Neural cell (in vitro differentiated cells): Measurements from ENCODE around the gene BNC2. TPM values are rescaled to one million over a fixed set of nuclear protein-coding genes. Genes with fewer than 3 reads are reported as not detected.

Experiments used
- H2AFZ ChIP-seq: fragments of 200-600, 300-800 bp; sonication (generic), shearing (Covaris generic); 2 replicates; pipeline ENCODE4 v1.6.0; 2014; ENCODE audit warnings: low read depth, mild to moderate bottlenecking, antibody characterized with exemption, low read length, moderate library complexity
- H3F3A ChIP-seq: fragments of 200-600 bp; shearing (Covaris generic); 2 replicates; pipeline ENCODE4 v1.6.1; 2016; ENCODE audit warnings: mild to moderate bottlenecking, moderate library complexity, mixed read lengths, antibody characterized with exemption, low read length; ENCODE audit not compliant: insufficient read depth, poor library complexity, severe bottlenecking
- H3K27ac ChIP-seq: fragments of 200-600, 300-800 bp; sonication (generic), shearing (Covaris generic); 2 replicates; pipeline ENCODE4 v1.5.1; 2014; ENCODE audit warnings: mild to moderate bottlenecking, low read length, moderate library complexity
- H3K27me3 ChIP-seq: fragments of 300-800, 200-600 bp; sonication (generic), shearing (Covaris generic); 2 replicates; pipeline ENCODE4 v1.6.0; 2014; ENCODE audit warnings: mild to moderate bottlenecking, low read depth, low read length, moderate library complexity; ENCODE audit not compliant: insufficient read depth
- H3K36me3 ChIP-seq: fragments of 300-800, 200-600 bp; sonication (generic), shearing (Covaris generic); 2 replicates; pipeline ENCODE4 v1.5.1; 2014; ENCODE audit warnings: mild to moderate bottlenecking, antibody characterized with exemption, low read length, moderate library complexity; ENCODE audit not compliant: insufficient read depth
- H3K4me2 ChIP-seq: fragments of 300-800, 200-600 bp; sonication (generic), shearing (Covaris generic); 2 replicates; pipeline ENCODE4 v1.6.0; 2014; ENCODE audit warnings: mild to moderate bottlenecking, low read length
- H3K4me3 ChIP-seq: fragments of 300-800, 200-600 bp; sonication (generic), shearing (Covaris generic); 2 replicates; pipeline ENCODE4 v1.5.1; 2014; ENCODE audit warnings: mild to moderate bottlenecking, low read length, moderate library complexity
- H3K79me2 ChIP-seq: fragments of 200-600 bp; shearing (Covaris generic); replicated peaks from 2 replicates; pipeline ENCODE4 v1.6.0; 2014; ENCODE audit warnings: mild to moderate bottlenecking, low read length, moderate library complexity; ENCODE audit not compliant: insufficient read depth
- H3K9ac ChIP-seq: fragments of 300-800, 200-600 bp; sonication (generic), shearing (Covaris generic); 2 replicates; pipeline ENCODE4 v1.6.1; 2016; ENCODE audit warnings: mild to moderate bottlenecking, low read length, mixed read lengths
- H3K9me2 ChIP-seq: fragments of 200-600 bp; shearing (Covaris generic); 2 replicates; pipeline ENCODE4 v1.6.1; 2016; ENCODE audit warnings: mild to moderate bottlenecking, low read length, mixed read lengths; ENCODE audit not compliant: insufficient read depth
- H3K9me3 ChIP-seq: fragments of 200-600, 300-800 bp; sonication (generic), shearing (Covaris generic); 2 replicates; pipeline ENCODE4 v1.6.1; 2016; ENCODE audit warnings: mild to moderate bottlenecking, mixed run types, low read length, moderate library complexity, mixed read lengths
- H4K20me1 ChIP-seq: fragments of 200-600 bp; shearing (Covaris generic); 2 replicates; pipeline ENCODE4 v1.6.1; 2016; ENCODE audit warnings: mild to moderate bottlenecking, mixed run types; ENCODE audit not compliant: insufficient read depth
- EP300 ChIP-seq: fragments of 450-650 bp; conservative IDR thresholded peaks from 2 replicates; pipeline ENCODE4 v1.6.1; 2014; ENCODE audit warnings: antibody characterized with exemption, mild to moderate bottlenecking, moderate library complexity; ENCODE audit not compliant: poor library complexity, severe bottlenecking
- MXI1 ChIP-seq: fragments of 450-650 bp; conservative IDR thresholded peaks from 2 replicates; pipeline ENCODE4 v1.6.1; 2014; ENCODE audit warnings: antibody characterized with exemption, mild to moderate bottlenecking; ENCODE audit not compliant: poor library complexity, severe bottlenecking
- POLR2AphosphoS5 ChIP-seq: IDR thresholded peaks from 2 replicates; pipeline ENCODE4 v1.6.1; 2012
- RAD21 ChIP-seq: fragments of 450-650 bp; conservative IDR thresholded peaks from 2 replicates; pipeline ENCODE4 v1.6.1; 2014; ENCODE audit warnings: antibody characterized with exemption, mild to moderate bottlenecking, moderate library complexity
- SMC3 ChIP-seq: fragments of 450-650 bp; conservative IDR thresholded peaks from 2 replicates; pipeline ENCODE4 v1.6.1; 2014; ENCODE audit warnings: antibody characterized with exemption, mild to moderate bottlenecking, moderate library complexity; ENCODE audit not compliant: poor library complexity
- polyA plus RNA-seq: library from polyadenylated mRNA; depleted of rRNA; stranded (reverse); fragments of >200 nt; gene quantifications from 2 replicates; pipeline ENCODE4 v1.2.3, GENCODE V29; 2014
- TF ChIP-seq, protein P1 (sequence below): IDR thresholded peaks from 2 replicates; pipeline ENCODE4 v1.6.1; 2012; ENCODE audit warnings: borderline replicate concordance
- TF ChIP-seq, protein P2 (sequence below): fragments of 450-650 bp; IDR thresholded peaks from 2 replicates; pipeline ENCODE4 v1.5.1; 2014; ENCODE audit warnings: antibody characterized with exemption, mild to moderate bottlenecking, moderate library complexity; ENCODE audit not compliant: poor library complexity, severe bottlenecking

BNC2 gene
- polyA plus RNA-seq, 1 donor from 2014 or later = 1.3 TPM

DNA sequence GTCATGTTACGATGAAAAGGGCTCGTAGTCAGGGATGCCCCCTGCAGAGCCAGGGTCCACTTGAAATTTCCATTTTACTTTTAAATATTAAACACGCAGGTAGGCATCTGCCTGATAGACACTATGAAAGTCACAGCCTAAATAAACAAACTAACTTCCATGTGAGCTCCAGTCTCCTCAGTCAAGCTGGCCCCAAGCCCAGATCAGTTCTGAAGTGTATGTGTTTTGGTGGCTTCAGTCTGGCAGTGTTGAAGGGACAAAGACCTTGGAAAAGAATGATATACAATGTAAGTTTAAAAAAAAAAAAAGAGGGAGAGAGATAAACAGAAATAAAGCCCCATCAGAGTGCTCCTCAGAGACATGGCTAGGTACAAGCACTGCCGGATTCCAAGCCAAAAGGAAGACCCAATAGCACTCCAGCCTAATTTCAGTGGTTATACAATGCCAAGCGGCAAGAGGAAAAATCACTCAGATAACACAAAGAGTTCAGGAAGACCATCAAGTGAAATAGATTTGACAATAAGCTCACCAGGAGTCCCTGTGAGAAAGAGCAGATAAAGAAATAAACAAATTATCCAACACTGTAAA lies 181.0 kb downstream of the BNC2 start:
- no peak for TF ChIP-seq RAD21
- TF ChIP-seq, protein P1, sequence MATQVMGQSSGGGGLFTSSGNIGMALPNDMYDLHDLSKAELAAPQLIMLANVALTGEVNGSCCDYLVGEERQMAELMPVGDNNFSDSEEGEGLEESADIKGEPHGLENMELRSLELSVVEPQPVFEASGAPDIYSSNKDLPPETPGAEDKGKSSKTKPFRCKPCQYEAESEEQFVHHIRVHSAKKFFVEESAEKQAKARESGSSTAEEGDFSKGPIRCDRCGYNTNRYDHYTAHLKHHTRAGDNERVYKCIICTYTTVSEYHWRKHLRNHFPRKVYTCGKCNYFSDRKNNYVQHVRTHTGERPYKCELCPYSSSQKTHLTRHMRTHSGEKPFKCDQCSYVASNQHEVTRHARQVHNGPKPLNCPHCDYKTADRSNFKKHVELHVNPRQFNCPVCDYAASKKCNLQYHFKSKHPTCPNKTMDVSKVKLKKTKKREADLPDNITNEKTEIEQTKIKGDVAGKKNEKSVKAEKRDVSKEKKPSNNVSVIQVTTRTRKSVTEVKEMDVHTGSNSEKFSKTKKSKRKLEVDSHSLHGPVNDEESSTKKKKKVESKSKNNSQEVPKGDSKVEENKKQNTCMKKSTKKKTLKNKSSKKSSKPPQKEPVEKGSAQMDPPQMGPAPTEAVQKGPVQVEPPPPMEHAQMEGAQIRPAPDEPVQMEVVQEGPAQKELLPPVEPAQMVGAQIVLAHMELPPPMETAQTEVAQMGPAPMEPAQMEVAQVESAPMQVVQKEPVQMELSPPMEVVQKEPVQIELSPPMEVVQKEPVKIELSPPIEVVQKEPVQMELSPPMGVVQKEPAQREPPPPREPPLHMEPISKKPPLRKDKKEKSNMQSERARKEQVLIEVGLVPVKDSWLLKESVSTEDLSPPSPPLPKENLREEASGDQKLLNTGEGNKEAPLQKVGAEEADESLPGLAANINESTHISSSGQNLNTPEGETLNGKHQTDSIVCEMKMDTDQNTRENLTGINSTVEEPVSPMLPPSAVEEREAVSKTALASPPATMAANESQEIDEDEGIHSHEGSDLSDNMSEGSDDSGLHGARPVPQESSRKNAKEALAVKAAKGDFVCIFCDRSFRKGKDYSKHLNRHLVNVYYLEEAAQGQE = no peak
- no peak overlapping the region for H3K9ac ChIP-seq
- H3K79me2 ChIP-seq = no peaks in the 10 kb centered on the region
- H3K4me3 ChIP-seq = no peak overlapping the region
- H3K27ac ChIP-seq = no peak overlapping the region
- no peaks in the 10 kb centered on the region for H3K9me2 ChIP-seq
- no peak overlapping the region for H3K4me2 ChIP-seq
- no peaks in the 10 kb centered on the region for H3K36me3 ChIP-seq
- H3K27me3 ChIP-seq = no peaks in the 10 kb centered on the region
- H4K20me1 ChIP-seq = no peaks in the 10 kb centered on the region
- no peak overlapping the region for H2AFZ ChIP-seq
- H3K9me3 ChIP-seq = no peaks in the 10 kb centered on the region
- H3F3A ChIP-seq = no peaks in the 10 kb centered on the region

DNA sequence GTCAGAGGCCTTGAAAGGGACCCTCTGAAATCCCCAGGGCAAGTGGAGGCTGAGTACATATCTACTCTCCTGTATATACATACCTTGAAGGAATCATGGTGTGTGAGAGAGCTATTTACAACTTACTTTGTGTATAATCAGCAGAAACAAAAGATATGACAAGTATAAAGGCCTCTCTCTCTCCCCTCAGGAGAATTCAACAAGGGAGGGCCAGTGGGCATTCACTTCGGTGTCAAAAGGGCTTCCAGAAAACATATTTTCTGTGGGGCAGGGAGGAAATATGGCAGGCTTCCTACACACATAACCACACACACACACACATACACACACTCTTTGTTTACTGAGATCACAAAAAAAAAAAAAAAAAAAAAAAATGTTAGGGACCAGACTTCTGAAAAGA lies 181.7 kb downstream of the BNC2 start:
- Histone ChIP-seq H3K4me2 (no peak overlapping the region), H3K9me3 (no peaks in the 10 kb centered on the region), H3K36me3 (no peaks in the 10 kb centered on the region), H4K20me1 (no peaks in the 10 kb centered on the region), H3K27me3 (no peaks in the 10 kb centered on the region), H3F3A (no peaks in the 10 kb centered on the region), H3K9ac (no peak overlapping the region), H2AFZ (no peak overlapping the region), H3K4me3 (no peak overlapping the region), H3K9me2 (no peaks in the 10 kb centered on the region), H3K79me2 (no peaks in the 10 kb centered on the region), H3K27ac (no peak overlapping the region)
- TF ChIP-seq EP300 = no peak
- TF ChIP-seq, protein P2, sequence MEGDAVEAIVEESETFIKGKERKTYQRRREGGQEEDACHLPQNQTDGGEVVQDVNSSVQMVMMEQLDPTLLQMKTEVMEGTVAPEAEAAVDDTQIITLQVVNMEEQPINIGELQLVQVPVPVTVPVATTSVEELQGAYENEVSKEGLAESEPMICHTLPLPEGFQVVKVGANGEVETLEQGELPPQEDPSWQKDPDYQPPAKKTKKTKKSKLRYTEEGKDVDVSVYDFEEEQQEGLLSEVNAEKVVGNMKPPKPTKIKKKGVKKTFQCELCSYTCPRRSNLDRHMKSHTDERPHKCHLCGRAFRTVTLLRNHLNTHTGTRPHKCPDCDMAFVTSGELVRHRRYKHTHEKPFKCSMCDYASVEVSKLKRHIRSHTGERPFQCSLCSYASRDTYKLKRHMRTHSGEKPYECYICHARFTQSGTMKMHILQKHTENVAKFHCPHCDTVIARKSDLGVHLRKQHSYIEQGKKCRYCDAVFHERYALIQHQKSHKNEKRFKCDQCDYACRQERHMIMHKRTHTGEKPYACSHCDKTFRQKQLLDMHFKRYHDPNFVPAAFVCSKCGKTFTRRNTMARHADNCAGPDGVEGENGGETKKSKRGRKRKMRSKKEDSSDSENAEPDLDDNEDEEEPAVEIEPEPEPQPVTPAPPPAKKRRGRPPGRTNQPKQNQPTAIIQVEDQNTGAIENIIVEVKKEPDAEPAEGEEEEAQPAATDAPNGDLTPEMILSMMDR = no peak
- no peak for TF ChIP-seq POLR2AphosphoS5
- no peak for TF ChIP-seq RAD21
- no peak for TF ChIP-seq SMC3
- TF ChIP-seq, protein P1 = no peak
- TF ChIP-seq MXI1 = no peak
